ENCODE data around the gene ROCK2.

- TF ChIP-seq ZNF232 (CRISPR knock-in tag; IDR thresholded peaks at IDR 0.05) (no peak), POLR2A (conservative IDR thresholded peaks at IDR 0.05) (no peak), ATF1 (CRISPR knock-in tag; IDR thresholded peaks at IDR 0.05) (no peak), ATF1 (tag; IDR thresholded peaks at IDR 0.05) (no peak), DDX20 (tag; IDR thresholded peaks at IDR 0.05; ENCODE audit: low read depth) (no peak)
- TF ChIP-seq, protein P1, sequence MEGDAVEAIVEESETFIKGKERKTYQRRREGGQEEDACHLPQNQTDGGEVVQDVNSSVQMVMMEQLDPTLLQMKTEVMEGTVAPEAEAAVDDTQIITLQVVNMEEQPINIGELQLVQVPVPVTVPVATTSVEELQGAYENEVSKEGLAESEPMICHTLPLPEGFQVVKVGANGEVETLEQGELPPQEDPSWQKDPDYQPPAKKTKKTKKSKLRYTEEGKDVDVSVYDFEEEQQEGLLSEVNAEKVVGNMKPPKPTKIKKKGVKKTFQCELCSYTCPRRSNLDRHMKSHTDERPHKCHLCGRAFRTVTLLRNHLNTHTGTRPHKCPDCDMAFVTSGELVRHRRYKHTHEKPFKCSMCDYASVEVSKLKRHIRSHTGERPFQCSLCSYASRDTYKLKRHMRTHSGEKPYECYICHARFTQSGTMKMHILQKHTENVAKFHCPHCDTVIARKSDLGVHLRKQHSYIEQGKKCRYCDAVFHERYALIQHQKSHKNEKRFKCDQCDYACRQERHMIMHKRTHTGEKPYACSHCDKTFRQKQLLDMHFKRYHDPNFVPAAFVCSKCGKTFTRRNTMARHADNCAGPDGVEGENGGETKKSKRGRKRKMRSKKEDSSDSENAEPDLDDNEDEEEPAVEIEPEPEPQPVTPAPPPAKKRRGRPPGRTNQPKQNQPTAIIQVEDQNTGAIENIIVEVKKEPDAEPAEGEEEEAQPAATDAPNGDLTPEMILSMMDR (IDR thresholded peaks at IDR 0.05 in 2 of 3, conservative IDR thresholded peaks at IDR 0.05 in 1 of 3; ENCODE audit: insufficient read depth in 2 of 3, low read depth in 1 of 3, low read length in 3 of 3), result no peak
- TF ChIP-seq, protein P2, sequence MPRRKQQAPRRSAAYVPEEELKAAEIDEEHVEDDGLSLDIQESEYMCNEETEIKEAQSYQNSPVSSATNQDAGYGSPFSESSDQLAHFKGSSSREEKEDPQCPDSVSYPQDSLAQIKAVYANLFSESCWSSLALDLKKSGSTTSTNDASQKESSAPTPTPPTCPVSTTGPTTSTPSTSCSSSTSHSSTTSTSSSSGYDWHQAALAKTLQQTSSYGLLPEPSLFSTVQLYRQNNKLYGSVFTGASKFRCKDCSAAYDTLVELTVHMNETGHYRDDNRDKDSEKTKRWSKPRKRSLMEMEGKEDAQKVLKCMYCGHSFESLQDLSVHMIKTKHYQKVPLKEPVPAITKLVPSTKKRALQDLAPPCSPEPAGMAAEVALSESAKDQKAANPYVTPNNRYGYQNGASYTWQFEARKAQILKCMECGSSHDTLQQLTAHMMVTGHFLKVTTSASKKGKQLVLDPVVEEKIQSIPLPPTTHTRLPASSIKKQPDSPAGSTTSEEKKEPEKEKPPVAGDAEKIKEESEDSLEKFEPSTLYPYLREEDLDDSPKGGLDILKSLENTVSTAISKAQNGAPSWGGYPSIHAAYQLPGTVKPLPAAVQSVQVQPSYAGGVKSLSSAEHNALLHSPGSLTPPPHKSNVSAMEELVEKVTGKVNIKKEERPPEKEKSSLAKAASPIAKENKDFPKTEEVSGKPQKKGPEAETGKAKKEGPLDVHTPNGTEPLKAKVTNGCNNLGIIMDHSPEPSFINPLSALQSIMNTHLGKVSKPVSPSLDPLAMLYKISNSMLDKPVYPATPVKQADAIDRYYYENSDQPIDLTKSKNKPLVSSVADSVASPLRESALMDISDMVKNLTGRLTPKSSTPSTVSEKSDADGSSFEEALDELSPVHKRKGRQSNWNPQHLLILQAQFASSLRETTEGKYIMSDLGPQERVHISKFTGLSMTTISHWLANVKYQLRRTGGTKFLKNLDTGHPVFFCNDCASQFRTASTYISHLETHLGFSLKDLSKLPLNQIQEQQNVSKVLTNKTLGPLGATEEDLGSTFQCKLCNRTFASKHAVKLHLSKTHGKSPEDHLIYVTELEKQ (CRISPR knock-in tag; IDR thresholded peaks at IDR 0.05), result no peak
These were observed 24.5 kb downstream of the ROCK2 start for GRCh38 chr2:11319939-11320338.
